ENCODE measurements around the gene PNLIPRP2.

GRCh38 chr10:116679351-116679750, 58.6 kb downstream of the PNLIPRP2 start:
- TF ChIP-seq EP300 (IDR thresholded peaks at IDR 0.05) (no peak), CTCF (IDR thresholded peaks at IDR 0.05) (no peak), POLR2A (IDR thresholded peaks at IDR 0.05) (no peak)

Measured in tibial nerve (tissue), 4 donors.